ENCODE results near the gene PHF11.
"Not testable (repeated sequence)": the region's sequence is repeated elsewhere in the genome, so short reads cannot be mapped to it uniquely, and the experiment has no call there.

PHF11 gene

GRCh38 chr13:49545661-49546060 is 49.9 kb downstream of the PHF11 start:
- H3K4me1 ChIP-seq (ENCODE audit: insufficient read depth, low read length): 0 out of 2 replicates have a peak, but pooled peaks cover 5% of the 10 kb centered on the region
- no peaks in the 10 kb centered on the region for H3K9me3 ChIP-seq (ENCODE audit: control insufficient read depth, insufficient read depth, low read length)
- H3K36me3 ChIP-seq (ENCODE audit: insufficient read depth, low read length): no peaks in the 10 kb centered on the region; the same call in 1 of the 2 replicates

GRCh38 chr13:49546561-49546960 is 50.8 kb downstream of the PHF11 start:
- no peaks in the 10 kb centered on the region; the same call in 1 of the 2 replicates for H3K36me3 ChIP-seq (ENCODE audit: insufficient read depth, low read length)
- H3K9me3 ChIP-seq (ENCODE audit: control insufficient read depth, insufficient read depth, low read length): no peaks in the 10 kb centered on the region
- H3K4me1 ChIP-seq (ENCODE audit: insufficient read depth, low read length): no peaks in the 10 kb centered on the region
- H3K9ac ChIP-seq (ENCODE audit: low read depth, low read length): no peak overlapping the region

More at GRCh38 chr13:49545661-49546060, 49.9 kb downstream of the PHF11 start:
- H3K9ac ChIP-seq (ENCODE audit: low read depth, low read length): no peak overlapping the region

GRCh38 chr13:49549289-49549688 is 53.5 kb downstream of the PHF11 start:
- no peaks in the 10 kb centered on the region for H3K4me1 ChIP-seq (ENCODE audit: insufficient read depth, low read length)
- no peaks in the 10 kb centered on the region for H3K9me3 ChIP-seq (ENCODE audit: control insufficient read depth, insufficient read depth, low read length)
- no peak overlapping the region for H3K9ac ChIP-seq (ENCODE audit: low read depth, low read length)
- no peaks in the 10 kb centered on the region; the same call in 1 of the 2 replicates for H3K36me3 ChIP-seq (ENCODE audit: insufficient read depth, low read length)

GRCh38 chr13:49550942-49551644 is 55.3 kb downstream of the PHF11 start:
- H3K9me3 ChIP-seq (ENCODE audit: control insufficient read depth, insufficient read depth, low read length): no peaks in the 10 kb centered on the region
- no peak overlapping the region for H3K9ac ChIP-seq (ENCODE audit: low read depth, low read length)
- H3K4me1 ChIP-seq (ENCODE audit: insufficient read depth, low read length): no peaks in the 10 kb centered on the region
- H3K36me3 ChIP-seq (ENCODE audit: insufficient read depth, low read length): no peaks in the 10 kb centered on the region; the same call in 1 of the 2 replicates

GRCh38 chr13:49553888-49554287 is 58.1 kb downstream of the PHF11 start:
- H3K9me3 ChIP-seq (ENCODE audit: control insufficient read depth, insufficient read depth, low read length): no peaks in the 10 kb centered on the region
- H3K9ac ChIP-seq (ENCODE audit: low read depth, low read length): no peak overlapping the region
- H3K4me1 ChIP-seq (ENCODE audit: insufficient read depth, low read length): no peaks in the 10 kb centered on the region
- no peaks in the 10 kb centered on the region; the same call in none of the 2 replicates for H3K36me3 ChIP-seq (ENCODE audit: insufficient read depth, low read length)

GRCh38 chr13:49554387-49554786 is 58.6 kb downstream of the PHF11 start:
- no peaks in the 10 kb centered on the region for H3K4me1 ChIP-seq (ENCODE audit: insufficient read depth, low read length)
- H3K9ac ChIP-seq (ENCODE audit: low read depth, low read length): no peak overlapping the region
- no peaks in the 10 kb centered on the region; the same call in none of the 2 replicates for H3K36me3 ChIP-seq (ENCODE audit: insufficient read depth, low read length)
- no peaks in the 10 kb centered on the region for H3K9me3 ChIP-seq (ENCODE audit: control insufficient read depth, insufficient read depth, low read length)

- Histone ChIP-seq H3K4me1 (ENCODE audit: insufficient read depth, low read length) (no peaks in the 10 kb centered on the region), H3K36me3 (ENCODE audit: insufficient read depth, low read length) (peaks cover 5% of the 10 kb centered on the region), H3K9me3 (ENCODE audit: control insufficient read depth, insufficient read depth, low read length) (no peaks in the 10 kb centered on the region)
Observed at GRCh38 chr13:49559006-49559405, 63.3 kb downstream of the PHF11 start.

GRCh38 chr13:49560270-49561061 is 64.7 kb downstream of the PHF11 start:
- H3K9me3 ChIP-seq (ENCODE audit: control insufficient read depth, insufficient read depth, low read length): no peaks in the 10 kb centered on the region
- no peak overlapping the region for H3K9ac ChIP-seq (ENCODE audit: low read depth, low read length)
- peaks cover 5% of the 10 kb centered on the region for H3K36me3 ChIP-seq (ENCODE audit: insufficient read depth, low read length)
- no peaks in the 10 kb centered on the region for H3K4me1 ChIP-seq (ENCODE audit: insufficient read depth, low read length)

More at GRCh38 chr13:49559006-49559405, 63.3 kb downstream of the PHF11 start:
- H3K9ac ChIP-seq (ENCODE audit: low read depth, low read length): no peak overlapping the region

GRCh38 chr13:49561062-49561410 is 65.3 kb downstream of the PHF11 start:
- Histone ChIP-seq H3K36me3 (ENCODE audit: insufficient read depth, low read length) (peaks cover 5% of the 10 kb centered on the region), H3K9me3 (ENCODE audit: control insufficient read depth, insufficient read depth, low read length) (no peaks in the 10 kb centered on the region), H3K4me1 (ENCODE audit: insufficient read depth, low read length) (no peaks in the 10 kb centered on the region), H3K9ac (ENCODE audit: low read depth, low read length) (no peak overlapping the region)

GRCh38 chr13:49563516-49563915 is 67.8 kb downstream of the PHF11 start:
- H3K9ac ChIP-seq (ENCODE audit: low read depth, low read length): no peak overlapping the region
- peaks cover 13% of the 10 kb centered on the region; the same call in 1 of the 2 replicates for H3K36me3 ChIP-seq (ENCODE audit: insufficient read depth, low read length)
- H3K9me3 ChIP-seq (ENCODE audit: control insufficient read depth, insufficient read depth, low read length): no peaks in the 10 kb centered on the region
- H3K4me1 ChIP-seq (ENCODE audit: insufficient read depth, low read length): no peaks in the 10 kb centered on the region

- H3K4me1 ChIP-seq (ENCODE audit: insufficient read depth, low read length); H3K9ac ChIP-seq (ENCODE audit: low read depth, low read length); H3K9me3 ChIP-seq (ENCODE audit: control insufficient read depth, insufficient read depth, low read length): not testable (repeated sequence)
- peaks cover 13% of the 10 kb centered on the region; the same call in 1 of the 2 replicates for H3K36me3 ChIP-seq (ENCODE audit: insufficient read depth, low read length)
Observed at GRCh38 chr13:49565461-49565860, 69.7 kb downstream of the PHF11 start.

GRCh38 chr13:49566461-49566860 is 70.7 kb downstream of the PHF11 start:
- Histone ChIP-seq H3K4me1 (ENCODE audit: insufficient read depth, low read length) (no peaks in the 10 kb centered on the region), H3K9me3 (ENCODE audit: control insufficient read depth, insufficient read depth, low read length) (no peaks in the 10 kb centered on the region), H3K9ac (ENCODE audit: low read depth, low read length) (no peak overlapping the region), H3K36me3 (ENCODE audit: insufficient read depth, low read length) (peaks cover 13% of the 10 kb centered on the region; the same call in 1 of the 2 replicates)

GRCh38 chr13:49567491-49567890 is 71.7 kb downstream of the PHF11 start:
- Histone ChIP-seq H3K9me3 (ENCODE audit: control insufficient read depth, insufficient read depth, low read length) (no peaks in the 10 kb centered on the region), H3K9ac (ENCODE audit: low read depth, low read length) (no peak overlapping the region), H3K36me3 (ENCODE audit: insufficient read depth, low read length) (peaks cover 13% of the 10 kb centered on the region; the same call in 1 of the 2 replicates), H3K4me1 (ENCODE audit: insufficient read depth, low read length) (no peaks in the 10 kb centered on the region)

GRCh38 chr13:49569993-49570689 is 74.4 kb downstream of the PHF11 start:
- no peaks in the 10 kb centered on the region for H3K9me3 ChIP-seq (ENCODE audit: control insufficient read depth, insufficient read depth, low read length)
- no peak overlapping the region for H3K9ac ChIP-seq (ENCODE audit: low read depth, low read length)
- H3K4me1 ChIP-seq (ENCODE audit: insufficient read depth, low read length): no peaks in the 10 kb centered on the region
- H3K36me3 ChIP-seq (ENCODE audit: insufficient read depth, low read length): peaks cover 8% of the 10 kb centered on the region; the same call in 1 of the 2 replicates

Measured in ES-I3 (cell line).